ENCODE data around the gene DHRSX. TPM values are rescaled to one million over a fixed set of nuclear protein-coding genes. Genes with fewer than 3 reads are reported as not detected.

Gene DHRSX
- total RNA-seq, 2 donors from 2014 or later, result 24.2 to 37.1 TPM

DNA sequence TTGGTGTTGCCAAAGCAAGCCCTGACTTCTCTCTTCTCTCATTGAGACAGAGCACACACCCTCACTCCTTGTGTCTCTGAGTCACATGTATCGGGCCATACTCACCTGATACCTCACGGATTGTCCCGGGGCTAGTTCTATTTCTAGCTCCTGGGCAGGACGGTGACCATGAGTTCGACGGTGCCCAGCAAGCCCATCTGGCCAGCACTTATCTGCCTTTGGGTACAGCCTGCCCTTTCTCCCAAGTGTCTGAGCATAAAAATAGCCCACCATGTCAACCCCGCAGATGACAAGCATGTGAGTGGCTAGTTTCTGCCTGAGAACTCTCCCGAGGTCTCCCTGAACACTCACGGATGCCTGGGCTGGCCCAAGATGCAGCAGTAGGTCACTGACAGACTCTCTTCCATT is 158.5 kb downstream of the DHRSX start:
- no peaks in the 10 kb centered on the region for H3K27me3 ChIP-seq (replicated peaks; ENCODE audit: insufficient read depth)
- TF ChIP-seq, protein P1, sequence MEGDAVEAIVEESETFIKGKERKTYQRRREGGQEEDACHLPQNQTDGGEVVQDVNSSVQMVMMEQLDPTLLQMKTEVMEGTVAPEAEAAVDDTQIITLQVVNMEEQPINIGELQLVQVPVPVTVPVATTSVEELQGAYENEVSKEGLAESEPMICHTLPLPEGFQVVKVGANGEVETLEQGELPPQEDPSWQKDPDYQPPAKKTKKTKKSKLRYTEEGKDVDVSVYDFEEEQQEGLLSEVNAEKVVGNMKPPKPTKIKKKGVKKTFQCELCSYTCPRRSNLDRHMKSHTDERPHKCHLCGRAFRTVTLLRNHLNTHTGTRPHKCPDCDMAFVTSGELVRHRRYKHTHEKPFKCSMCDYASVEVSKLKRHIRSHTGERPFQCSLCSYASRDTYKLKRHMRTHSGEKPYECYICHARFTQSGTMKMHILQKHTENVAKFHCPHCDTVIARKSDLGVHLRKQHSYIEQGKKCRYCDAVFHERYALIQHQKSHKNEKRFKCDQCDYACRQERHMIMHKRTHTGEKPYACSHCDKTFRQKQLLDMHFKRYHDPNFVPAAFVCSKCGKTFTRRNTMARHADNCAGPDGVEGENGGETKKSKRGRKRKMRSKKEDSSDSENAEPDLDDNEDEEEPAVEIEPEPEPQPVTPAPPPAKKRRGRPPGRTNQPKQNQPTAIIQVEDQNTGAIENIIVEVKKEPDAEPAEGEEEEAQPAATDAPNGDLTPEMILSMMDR (IDR thresholded peaks at IDR 0.05), result no peak
- TF ChIP-seq POLR2A (IDR thresholded peaks at IDR 0.05), result no peak
- no peak for TF ChIP-seq POLR2AphosphoS5 (IDR thresholded peaks at IDR 0.05)
- H3K4me1 ChIP-seq (replicated peaks), result no peaks in the 10 kb centered on the region
- no peaks in the 10 kb centered on the region for H3K9me3 ChIP-seq
- intact Hi-C loops (cut with DNase I), result no loop called here
- no peak overlapping the region for H3K27ac ChIP-seq
- no peaks in the 10 kb centered on the region for H3K36me3 ChIP-seq
- no peak for DNase-seq (ENCODE audit: low spot score)
- 87% methylated on average over 9 of the region's 9 CpGs for WGBS
- no peak overlapping the region for H3K4me3 ChIP-seq

DNA sequence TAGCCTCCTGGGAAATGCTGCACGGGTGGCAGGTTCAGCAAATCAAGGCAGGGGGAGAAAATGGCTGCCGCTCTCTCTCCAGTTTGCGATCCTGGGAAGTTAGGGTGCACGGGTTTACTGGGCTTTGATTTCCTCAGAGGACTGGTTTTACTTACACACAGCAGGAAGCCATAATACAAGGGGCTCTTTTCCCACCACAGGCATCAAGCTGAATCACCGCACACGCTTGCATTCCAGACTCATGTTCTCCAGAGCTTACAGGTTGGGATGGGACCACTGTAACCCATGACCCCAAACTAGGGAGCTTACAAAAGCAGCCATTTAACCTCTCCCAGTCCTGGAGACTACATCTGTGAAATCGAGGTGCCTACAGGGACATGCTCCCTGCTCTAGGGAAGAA is 159.8 kb downstream of the DHRSX start:
- no peak for DNase-seq (ENCODE audit: low spot score)
- no peaks in the 10 kb centered on the region for H3K4me1 ChIP-seq (replicated peaks)
- H3K4me3 ChIP-seq, result no peak overlapping the region
- intact Hi-C loops (cut with DNase I), result no loop called here
- no peaks in the 10 kb centered on the region for H3K36me3 ChIP-seq
- no peak overlapping the region for H3K27ac ChIP-seq
- 84% methylated on average over 7 of the region's 7 CpGs for WGBS
- no peaks in the 10 kb centered on the region for H3K9me3 ChIP-seq
- TF ChIP-seq, protein P1 (IDR thresholded peaks at IDR 0.05), result no peak
- no peak for TF ChIP-seq POLR2AphosphoS5 (IDR thresholded peaks at IDR 0.05)
- TF ChIP-seq POLR2A (IDR thresholded peaks at IDR 0.05), result no peak
- H3K27me3 ChIP-seq (replicated peaks; ENCODE audit: insufficient read depth), result no peaks in the 10 kb centered on the region

DNA sequence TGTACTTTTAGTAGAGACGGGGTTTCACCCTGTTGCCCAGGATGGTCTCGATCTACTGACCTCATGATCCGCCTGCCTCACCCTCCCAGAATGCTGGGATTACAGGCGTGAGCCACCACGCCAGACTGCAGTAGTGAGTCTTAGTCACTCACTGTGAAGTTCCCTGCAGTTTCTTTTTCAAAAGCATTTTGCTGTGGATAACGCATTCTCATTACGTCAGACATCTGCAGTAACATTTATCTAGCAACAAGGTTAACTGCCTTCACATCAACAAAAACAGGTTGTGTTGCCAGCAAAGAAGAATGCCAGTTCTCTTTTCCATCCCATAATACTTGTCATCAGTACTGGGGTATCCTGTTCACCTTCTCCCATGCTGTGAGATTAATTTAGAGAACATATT is 164.6 kb downstream of the DHRSX start:
- TF ChIP-seq POLR2A (IDR thresholded peaks at IDR 0.05) (no peak), POLR2AphosphoS5 (IDR thresholded peaks at IDR 0.05) (no peak)
- TF ChIP-seq, protein P1 (IDR thresholded peaks at IDR 0.05), result no peak
- 96% methylated on average over 7 of the region's 7 CpGs for WGBS
- intact Hi-C loops (cut with DNase I), result no loop called here

DNA sequence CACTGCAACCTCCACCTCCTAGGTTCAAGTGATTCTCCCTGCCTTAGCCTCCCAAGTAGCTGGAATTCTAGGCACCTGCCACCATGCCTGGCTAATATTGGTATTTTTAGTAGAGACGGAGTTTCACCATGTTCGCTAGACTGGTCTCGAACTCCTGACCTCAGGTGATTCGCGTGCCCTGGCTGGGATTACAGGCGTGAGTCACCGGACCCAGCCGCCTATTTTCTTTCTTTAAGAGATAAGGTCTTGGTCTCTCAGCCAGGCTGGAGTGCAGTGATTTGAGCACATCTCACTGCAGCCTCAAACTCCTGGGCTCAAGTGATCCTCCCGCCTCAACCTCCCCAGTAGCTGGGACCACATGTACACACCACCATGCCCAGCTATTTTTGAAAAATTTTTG is 166.5 kb downstream of the DHRSX start:
- TF ChIP-seq POLR2AphosphoS5 (IDR thresholded peaks at IDR 0.05) (no peak), POLR2A (IDR thresholded peaks at IDR 0.05) (no peak)
- no peaks in the 10 kb centered on the region for H3K36me3 ChIP-seq
- DNase-seq (ENCODE audit: low spot score), result no peak
- 92% methylated on average over 9 of the region's 9 CpGs for WGBS
- H3K27ac ChIP-seq, result no peak overlapping the region
- no peak overlapping the region for H3K4me3 ChIP-seq
- H3K27me3 ChIP-seq (replicated peaks; ENCODE audit: insufficient read depth), result no peaks in the 10 kb centered on the region
- H3K9me3 ChIP-seq, result no peaks in the 10 kb centered on the region
- H3K4me1 ChIP-seq (replicated peaks), result no peaks in the 10 kb centered on the region
- intact Hi-C loops (cut with DNase I), result no loop called here

More for the DNA sequence above, 164.6 kb downstream of the DHRSX start:
- Histone ChIP-seq H3K27ac (no peak overlapping the region), H3K36me3 (no peaks in the 10 kb centered on the region), H3K27me3 (replicated peaks; ENCODE audit: insufficient read depth) (no peaks in the 10 kb centered on the region), H3K9me3 (no peaks in the 10 kb centered on the region), H3K4me3 (no peak overlapping the region), H3K4me1 (replicated peaks) (no peaks in the 10 kb centered on the region)
- DNase-seq (ENCODE audit: low spot score), result no peak

DNA sequence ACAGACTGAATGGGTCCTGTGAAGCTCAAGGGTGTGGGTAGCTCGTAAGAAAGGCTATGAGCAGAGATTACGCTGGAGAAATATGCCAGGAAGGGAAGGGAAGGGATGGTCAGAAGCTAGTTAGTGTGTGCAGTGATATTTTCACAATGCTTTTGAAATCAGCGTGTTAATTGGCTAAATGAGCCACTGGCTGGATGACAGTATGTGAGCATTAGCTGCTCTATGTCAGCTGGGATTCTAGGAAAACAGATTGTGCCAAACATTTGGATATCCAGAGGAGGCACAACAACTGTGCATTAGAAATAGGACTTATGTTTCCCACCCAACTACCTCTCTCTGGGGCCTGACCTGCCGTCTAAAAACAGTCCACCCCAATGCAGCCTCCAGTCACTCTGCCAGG is 168.5 kb downstream of the DHRSX start:
- Histone ChIP-seq H3K9me3 (no peaks in the 10 kb centered on the region), H3K27ac (no peak overlapping the region), H3K4me1 (replicated peaks) (no peaks in the 10 kb centered on the region), H3K27me3 (replicated peaks; ENCODE audit: insufficient read depth) (no peaks in the 10 kb centered on the region), H3K4me3 (no peak overlapping the region), H3K36me3 (no peaks in the 10 kb centered on the region)
- no peak for DNase-seq (ENCODE audit: low spot score)
- WGBS, result 68% methylated on average over 4 of the region's 4 CpGs
- intact Hi-C loops (cut with DNase I), result no loop called here
- TF ChIP-seq POLR2AphosphoS5 (IDR thresholded peaks at IDR 0.05), result no peak
- no peak for TF ChIP-seq POLR2A (IDR thresholded peaks at IDR 0.05)
- TF ChIP-seq, protein P1 (IDR thresholded peaks at IDR 0.05), result no peak

Data from prostate gland (tissue), 2 donors.